HEK293T (cell line): Measurements from ENCODE around the gene DDX28.
"Not testable (repeated sequence)": the region's sequence is repeated elsewhere in the genome, so short reads cannot be mapped to it uniquely, and the experiment has no call there.

ENCODE experiments used
- CTCF ChIA-PET: fragments of 350-600 bp; formaldehyde crosslinking; extraction: SDS; loops from one replicate; lab custom pipeline; 2021; ENCODE audit warnings: antibody characterized with exemption, inconsistent platforms; lab: Yijun Ruan, JAX
- POLR2A ChIA-PET: fragments of 350-600 bp; formaldehyde crosslinking; extraction: SDS; loops from one replicate; lab custom pipeline; 2020; ENCODE audit warnings: antibody characterized with exemption, inconsistent platforms; lab: Yijun Ruan, JAX
- DNase-seq: peaks from one replicate; pipeline ENCODE4 v3.0.0; 2012; ENCODE audit warnings: mixed read lengths; ENCODE audit errors: extremely low spot score
- ARNT ChIP-seq: fragments of 450-650 bp; IDR thresholded peaks from 2 replicates; pipeline ENCODE4 v1.6.1; 2017; ENCODE audit warnings: mild to moderate bottlenecking
- BHLHE40 ChIP-seq: fragments of 450-650 bp; IDR thresholded peaks from 2 replicates; pipeline ENCODE4 v1.6.1; 2016; ENCODE audit warnings: mild to moderate bottlenecking, moderate library complexity, borderline replicate concordance
- CTBP1 ChIP-seq: fragments of 450-650 bp; IDR thresholded peaks from 2 replicates; pipeline ENCODE4 v1.6.1; 2016; ENCODE audit warnings: borderline replicate concordance
- ELF4 ChIP-seq: fragments of 450-650 bp; IDR thresholded peaks from 2 replicates; pipeline ENCODE4 v1.6.1; 2017; ENCODE audit warnings: antibody characterized with exemption
- FOXA1 ChIP-seq: fragments of 450-650 bp; IDR thresholded peaks from 2 replicates; pipeline ENCODE4 v1.6.1; 2016; ENCODE audit warnings: mild to moderate bottlenecking
- FOXK2 ChIP-seq: fragments of 450-650 bp; IDR thresholded peaks from 2 replicates; pipeline ENCODE4 v1.6.1; 2016; ENCODE audit warnings: mild to moderate bottlenecking
- FOXM1 ChIP-seq: fragments of 450-650 bp; IDR thresholded peaks from 2 replicates; pipeline ENCODE4 v1.6.1; 2017; ENCODE audit warnings: mild to moderate bottlenecking, borderline replicate concordance
- HDGF ChIP-seq: fragments of 450-650 bp; IDR thresholded peaks from 2 replicates; pipeline ENCODE4 v1.6.1; 2017; ENCODE audit warnings: antibody characterized with exemption, borderline replicate concordance
- L3MBTL2 ChIP-seq: fragments of 450-650 bp; conservative IDR thresholded peaks from 2 replicates; pipeline ENCODE4 v1.6.1; 2016; ENCODE audit warnings: mild to moderate bottlenecking
- LEF1 ChIP-seq: fragments of 450-650 bp; IDR thresholded peaks from 2 replicates; pipeline ENCODE4 v1.6.1; 2017; ENCODE audit warnings: mild to moderate bottlenecking, borderline replicate concordance
- NFRKB ChIP-seq: fragments of 450-650 bp; IDR thresholded peaks from 2 replicates; pipeline ENCODE4 v1.6.1; 2016; ENCODE audit warnings: mild to moderate bottlenecking, moderate library complexity
- PKNOX1 ChIP-seq: fragments of 450-650 bp; IDR thresholded peaks from 2 replicates; pipeline ENCODE4 v1.6.1; 2016
- SP1 ChIP-seq: fragments of 450-650 bp; IDR thresholded peaks from 2 replicates; pipeline ENCODE4 v1.6.1; 2017
- SUZ12 ChIP-seq: fragments of 450-650 bp; IDR thresholded peaks from 2 replicates; pipeline ENCODE4 v1.6.1; 2016; ENCODE audit warnings: mild to moderate bottlenecking
- TARDBP ChIP-seq: fragments of 450-650 bp; IDR thresholded peaks from 2 replicates; pipeline ENCODE4 v1.6.1; 2016
- ZNF384 ChIP-seq: fragments of 450-650 bp; IDR thresholded peaks from 2 replicates; pipeline ENCODE4 v1.6.1; 2016

Gene DDX28

GRCh38 chr16:67977469-67978227 lies 45.4 kb downstream of the DDX28 start:
- DNase-seq, result no peak
- POLR2A ChIA-PET, result no interaction called here
- CTCF ChIA-PET, result interaction anchor here (0.7 kb wide), 1 partner anchor 12 kb away, joined by 3 read pairs; no protein-coding TSS in a partner anchor
- TF ChIP-seq ELF4 (no peak), FOXM1 (no peak), SP1 (no peak), ZNF384 (no peak), FOXK2 (no peak), PKNOX1 (no peak), HDGF (no peak), TARDBP (no peak), LEF1 (no peak), L3MBTL2 (no peak), NFRKB (no peak), FOXA1 (no peak), BHLHE40 (no peak), SUZ12 (no peak), CTBP1 (no peak), ARNT (no peak)

GRCh38 chr16:67977005-67977404 lies 46.0 kb downstream of the DDX28 start:
- no peak for DNase-seq
- TF ChIP-seq BHLHE40 (no peak), FOXA1 (no peak), CTBP1 (no peak), L3MBTL2 (no peak), TARDBP (no peak), ZNF384 (no peak), FOXM1 (no peak), NFRKB (no peak), FOXK2 (no peak), ELF4 (no peak), HDGF (no peak), LEF1 (no peak), SP1 (no peak)
- ChIA-PET POLR2A (no interaction called here), CTCF (no interaction called here)

- CTCF ChIA-PET, result no interaction called here
- no peak for TF ChIP-seq PKNOX1
- POLR2A ChIA-PET, result no interaction called here
Observed at GRCh38 chr16:67976205-67976604, 46.8 kb downstream of the DDX28 start.

GRCh38 chr16:67975321-67976105 lies 47.5 kb downstream of the DDX28 start:
- no peak for DNase-seq
- ChIA-PET CTCF (no interaction called here), POLR2A (interaction anchor here (0.8 to 1.1 kb wide), 2 partner anchors 34 to 40 kb away, joined by 3 to 4 read pairs; no protein-coding TSS in a partner anchor)
- TF ChIP-seq PKNOX1 (no peak), BHLHE40 (no peak), TARDBP (no peak), FOXK2 (no peak), ARNT (no peak)

More at GRCh38 chr16:67976205-67976604, 46.8 kb downstream of the DDX28 start:
- DNase-seq, result no peak

- POLR2A ChIA-PET, CTCF ChIA-PET, DNase-seq: not testable (repeated sequence)
Observed at GRCh38 chr16:67972285-67972684, 50.7 kb downstream of the DDX28 start.

- DNase-seq, result no peak
- POLR2A ChIA-PET, result no interaction called here
- no peak for TF ChIP-seq ELF4
- TF ChIP-seq FOXM1, result no peak
- TF ChIP-seq SUZ12, result no peak
- no peak for TF ChIP-seq FOXA1
- no peak for TF ChIP-seq SP1
- TF ChIP-seq CTBP1, result no peak
- TF ChIP-seq TARDBP, result no peak
- TF ChIP-seq BHLHE40, result no peak
- no peak for TF ChIP-seq PKNOX1
- TF ChIP-seq FOXK2, result no peak
- CTCF ChIA-PET, result interaction anchor here (0.5 kb wide), 1 partner anchor 150 kb away, joined by 3 read pairs; no protein-coding TSS in a partner anchor
Observed at GRCh38 chr16:67971111-67971510, 51.9 kb downstream of the DDX28 start.
